KMS-11 (cell line): ENCODE measurements around the gene TSPAN18.

Experiments
- H2AFZ ChIP-seq: fragments of 200-600 bp; sonication (generic); 2 replicates; pipeline ENCODE4 v1.6.1; 2016; ENCODE audit warnings: antibody characterized with exemption, mixed run types, low read depth
- H3K27ac ChIP-seq: fragments of 200-600 bp; sonication (generic); 2 replicates; pipeline ENCODE4 v1.6.1; 2016; ENCODE audit warnings: mild to moderate bottlenecking, mixed run types
- H3K27me3 ChIP-seq: fragments of 200-600 bp; sonication (generic); 2 replicates; pipeline ENCODE4 v1.6.1; 2017; ENCODE audit warnings: mild to moderate bottlenecking, low read depth, mixed run types, moderate library complexity; ENCODE audit not compliant: insufficient read depth
- H3K36me3 ChIP-seq: fragments of 200-600 bp; sonication (generic); 2 replicates; pipeline ENCODE4 v1.6.1; 2017; ENCODE audit warnings: mild to moderate bottlenecking, mixed run types; ENCODE audit not compliant: insufficient read depth
- H3K4me1 ChIP-seq: fragments of 200-600 bp; sonication (generic); 2 replicates; pipeline ENCODE4 v1.6.1; 2016; ENCODE audit warnings: mild to moderate bottlenecking, low read depth, mixed run types; ENCODE audit not compliant: poor library complexity, severe bottlenecking
- H3K4me2 ChIP-seq: fragments of 200-600 bp; sonication (generic); 2 replicates; pipeline ENCODE4 v1.7.0; 2016; ENCODE audit warnings: mild to moderate bottlenecking, mixed run types
- H3K4me3 ChIP-seq: fragments of 200-600 bp; sonication (generic); IDR thresholded peaks from 2 replicates; pipeline ENCODE4 v1.6.1; 2017; ENCODE audit warnings: low read depth, low read length, mixed read lengths; ENCODE audit not compliant: insufficient read depth
- H3K79me2 ChIP-seq: fragments of 200-600 bp; sonication (generic); 2 replicates; pipeline ENCODE4 v1.6.1; 2016; ENCODE audit warnings: low read depth, mixed run types; ENCODE audit not compliant: insufficient read depth
- H3K9ac ChIP-seq: fragments of 200-600 bp; sonication (generic); 2 replicates; pipeline ENCODE4 v1.6.1; 2016; ENCODE audit warnings: mild to moderate bottlenecking, mixed run types
- H4K20me1 ChIP-seq: fragments of 200-600 bp; sonication (generic); 2 replicates; pipeline ENCODE4 v1.6.1; 2016; ENCODE audit warnings: mild to moderate bottlenecking, mixed run types; ENCODE audit not compliant: insufficient read depth
- CTCF ChIP-seq: fragments of 200-600 bp; sonication (generic); conservative IDR thresholded peaks from 2 replicates; pipeline ENCODE4 v1.6.1; 2017; ENCODE audit warnings: low read depth, mild to moderate bottlenecking, antibody characterized with exemption, low read length, moderate library complexity, mixed read lengths

Gene TSPAN18

GRCh38 chr11:44774108-44774507, 47.3 kb downstream of the TSPAN18 start:
- Histone ChIP-seq H2AFZ (no peak overlapping the region), H3K4me2 (no peak overlapping the region), H3K9ac (no peak overlapping the region), H3K4me1 (no peaks in the 10 kb centered on the region), H4K20me1 (no peaks in the 10 kb centered on the region), H3K4me3 (no peak overlapping the region), H3K27me3 (no peaks in the 10 kb centered on the region), H3K27ac (no peak overlapping the region), H3K79me2 (no peaks in the 10 kb centered on the region), H3K36me3 (no peaks in the 10 kb centered on the region)
- no peak for TF ChIP-seq CTCF

DNA sequence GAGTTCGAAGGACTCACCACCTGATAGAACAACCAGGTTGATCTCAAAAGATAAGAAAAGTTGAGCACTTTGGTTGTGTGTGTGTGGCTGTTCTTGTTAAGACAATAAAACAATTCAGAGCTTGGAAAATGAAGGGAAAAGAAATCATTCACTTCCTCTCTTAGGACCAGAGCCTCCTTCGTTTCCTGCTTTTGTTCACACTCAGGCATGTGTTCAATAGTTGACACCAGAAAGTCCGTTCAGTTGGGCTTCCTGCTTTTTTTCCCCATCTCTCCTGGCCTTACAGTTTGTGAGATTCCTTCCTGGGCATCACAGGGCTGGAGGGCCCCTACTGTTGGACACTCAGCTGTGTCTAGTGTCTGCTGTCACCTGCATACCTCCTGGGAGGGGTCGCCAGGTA, 48.0 kb downstream of the TSPAN18 start:
- no peaks in the 10 kb centered on the region for H3K27me3 ChIP-seq
- no peaks in the 10 kb centered on the region for H4K20me1 ChIP-seq
- no peak overlapping the region for H3K4me3 ChIP-seq
- TF ChIP-seq CTCF = no peak
- no peaks in the 10 kb centered on the region for H3K4me1 ChIP-seq
- no peaks in the 10 kb centered on the region for H3K79me2 ChIP-seq
- H3K4me2 ChIP-seq = no peak overlapping the region
- H3K9ac ChIP-seq = no peak overlapping the region
- H3K27ac ChIP-seq = no peak overlapping the region
- H3K36me3 ChIP-seq = no peaks in the 10 kb centered on the region
- H2AFZ ChIP-seq = no peak overlapping the region

GRCh38 chr11:44775366-44775984, 48.7 kb downstream of the TSPAN18 start:
- no peaks in the 10 kb centered on the region for H3K4me1 ChIP-seq
- no peak overlapping the region for H2AFZ ChIP-seq
- no peaks in the 10 kb centered on the region for H3K79me2 ChIP-seq
- no peaks in the 10 kb centered on the region for H3K36me3 ChIP-seq
- H3K9ac ChIP-seq = no peak overlapping the region
- no peak overlapping the region for H3K4me3 ChIP-seq
- H3K27me3 ChIP-seq = no peaks in the 10 kb centered on the region
- H3K4me2 ChIP-seq = no peak overlapping the region
- H3K27ac ChIP-seq = no peak overlapping the region
- peak; percentile 86 for TF ChIP-seq CTCF
- no peaks in the 10 kb centered on the region for H4K20me1 ChIP-seq

DNA sequence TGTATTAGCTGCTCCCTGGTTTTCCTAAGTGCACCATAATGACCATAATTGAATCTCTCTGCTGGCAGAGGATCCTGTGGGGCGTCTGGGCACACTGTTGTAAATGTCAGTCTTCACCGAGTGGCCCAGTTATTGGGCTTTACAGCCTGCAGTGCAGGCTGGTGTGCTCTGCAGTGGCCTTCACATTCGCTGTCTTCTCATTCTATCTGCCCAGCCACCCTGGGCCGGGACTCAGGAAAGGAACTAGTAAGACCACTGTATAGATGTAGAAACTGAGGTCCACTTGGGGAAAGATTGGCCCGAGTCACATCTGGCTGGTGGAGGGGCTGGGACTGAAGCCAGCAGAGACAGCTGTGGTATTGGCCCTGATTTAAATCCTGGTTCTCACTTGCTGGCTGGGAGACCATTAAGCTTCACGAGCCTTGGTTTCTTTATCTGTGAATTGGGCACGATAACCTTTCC, 49.3 kb downstream of the TSPAN18 start:
- H3K4me2 ChIP-seq = no peak overlapping the region
- H3K36me3 ChIP-seq = no peaks in the 10 kb centered on the region
- no peak overlapping the region for H3K9ac ChIP-seq
- no peaks in the 10 kb centered on the region for H4K20me1 ChIP-seq
- H3K27ac ChIP-seq = no peak overlapping the region
- no peaks in the 10 kb centered on the region for H3K27me3 ChIP-seq
- TF ChIP-seq CTCF = no peak
- no peak overlapping the region for H3K4me3 ChIP-seq
- H3K79me2 ChIP-seq = no peaks in the 10 kb centered on the region
- H2AFZ ChIP-seq = no peak overlapping the region
- no peaks in the 10 kb centered on the region for H3K4me1 ChIP-seq
